ENCODE measurements around the gene RPGRIP1.

DNA sequence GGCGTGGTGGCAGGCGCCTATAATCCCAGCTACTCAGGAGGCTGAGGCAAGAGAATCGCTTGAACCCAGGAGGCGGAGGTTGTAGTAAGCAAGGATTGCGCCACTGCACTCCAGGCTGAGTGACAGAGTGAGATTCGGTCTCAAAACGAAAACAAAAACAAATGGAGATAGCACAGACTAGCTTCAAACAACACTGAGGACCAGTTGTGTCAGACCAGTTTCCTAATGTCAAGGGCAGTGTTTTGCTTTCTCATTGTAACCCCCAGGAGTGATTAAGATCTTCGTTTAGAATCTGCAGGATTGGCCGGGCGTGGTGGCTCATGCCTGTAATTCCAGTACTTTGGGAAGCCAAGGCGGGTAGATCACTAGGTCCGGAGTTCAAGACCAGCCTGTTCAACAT, 18.5 kb downstream of the RPGRIP1 start:
- TF ChIP-seq BHLHE40 (IDR thresholded peaks at IDR 0.05; ENCODE audit: borderline replicate concordance) (no peak), SP1 (IDR thresholded peaks at IDR 0.05) (no peak), ZNF384 (IDR thresholded peaks at IDR 0.05) (no peak), SUZ12 (IDR thresholded peaks at IDR 0.05) (no peak), FOXK2 (IDR thresholded peaks at IDR 0.05) (no peak), ELF4 (IDR thresholded peaks at IDR 0.05) (no peak), TARDBP (IDR thresholded peaks at IDR 0.05) (no peak), FOXM1 (IDR thresholded peaks at IDR 0.05; ENCODE audit: borderline replicate concordance) (no peak), NFRKB (IDR thresholded peaks at IDR 0.05) (no peak), ARNT (IDR thresholded peaks at IDR 0.05) (no peak), L3MBTL2 (conservative IDR thresholded peaks at IDR 0.05) (no peak)
- TF ChIP-seq, protein P1, sequence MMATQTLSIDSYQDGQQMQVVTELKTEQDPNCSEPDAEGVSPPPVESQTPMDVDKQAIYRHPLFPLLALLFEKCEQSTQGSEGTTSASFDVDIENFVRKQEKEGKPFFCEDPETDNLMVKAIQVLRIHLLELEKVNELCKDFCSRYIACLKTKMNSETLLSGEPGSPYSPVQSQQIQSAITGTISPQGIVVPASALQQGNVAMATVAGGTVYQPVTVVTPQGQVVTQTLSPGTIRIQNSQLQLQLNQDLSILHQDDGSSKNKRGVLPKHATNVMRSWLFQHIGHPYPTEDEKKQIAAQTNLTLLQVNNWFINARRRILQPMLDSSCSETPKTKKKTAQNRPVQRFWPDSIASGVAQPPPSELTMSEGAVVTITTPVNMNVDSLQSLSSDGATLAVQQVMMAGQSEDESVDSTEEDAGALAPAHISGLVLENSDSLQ (IDR thresholded peaks at IDR 0.05), result no peak
